SK-N-SH (cell line): ENCODE measurements around the gene CNGA3. TPM values are rescaled to one million over a fixed set of nuclear protein-coding genes. Genes with fewer than 3 reads are reported as not detected.

Source experiments
- CTCF ChIA-PET: fragments of 300-600, 350-600 bp; formaldehyde crosslinking; extraction: SDS; loops from one replicate; lab custom pipeline; 2021; lab: Yijun Ruan, JAX
- POLR2A ChIA-PET: fragments of 350-600 bp; sonication (Branson Sonifier 250); formaldehyde crosslinking; extraction: SDS; loops from one replicate; lab custom pipeline; 2020; ENCODE audit warnings: antibody characterized with exemption, inconsistent platforms; lab: Yijun Ruan, JAX
- DNase-seq: peaks from one replicate; pipeline ENCODE4 v3.0.0; 2012
- H2AFZ ChIP-seq: fragments of 200-600 bp; sonication (generic); 2 replicates; pipeline ENCODE4 v1.8.1; 2016; ENCODE audit warnings: antibody characterized with exemption, mild to moderate bottlenecking, low read depth
- H3F3A ChIP-seq: fragments of 200-600 bp; sonication (generic); replicated peaks from 2 replicates; pipeline ENCODE3; 2016; ENCODE audit warnings: antibody characterized with exemption, mild to moderate bottlenecking; ENCODE audit not compliant: insufficient read depth
- H3K27ac ChIP-seq, 2 experiments: fragments of 200-500 bp in 1 of 2; fragments of 200-600 bp in 1 of 2; sonication (Bioruptor generic) in 1 of 2; sonication (generic), shearing (Covaris generic) in 1 of 2; 2 replicates each; pipeline versions ENCODE4 v1.5.1 to v1.6.1; 2014 to 2016; ENCODE audit warnings: low read depth in 2 of 2, inconsistent platforms in 1 of 2, low read length in 1 of 2, mild to moderate bottlenecking in 1 of 2, mixed read lengths in 1 of 2
- H3K27me3 ChIP-seq: fragments of 200-600 bp; sonication (generic), shearing (Covaris generic); 2 replicates; pipeline ENCODE4 v1.6.1; 2016; ENCODE audit warnings: mixed run types; ENCODE audit not compliant: insufficient read depth
- H3K36me3 ChIP-seq, 2 experiments: fragments of 200-500 bp in 1 of 2; fragments of 200-600 bp in 1 of 2; sonication (Bioruptor generic) in 1 of 2; sonication (generic) in 1 of 2; replicated peaks in 1 of 2; 2 replicates each; pipeline versions ENCODE3 to v1.5.1; 2014 to 2016; ENCODE audit warnings: low read length in 1 of 2, mild to moderate bottlenecking in 1 of 2; ENCODE audit not compliant: insufficient read depth in 2 of 2, control insufficient read depth in 1 of 2
- H3K4me1 ChIP-seq, 2 experiments: fragments of 200-500 bp in 1 of 2; fragments of 200-600 bp in 1 of 2; sonication (Bioruptor generic) in 1 of 2; sonication (generic), shearing (Covaris generic) in 1 of 2; 2 replicates each; pipeline versions ENCODE4 v1.5.1 to v1.6.1; 2014 to 2016; ENCODE audit warnings: low read depth in 1 of 2, low read length in 1 of 2, mixed run types in 1 of 2; ENCODE audit not compliant: insufficient read depth in 2 of 2, control insufficient read depth in 1 of 2
- H3K4me2 ChIP-seq: fragments of 200-600 bp; sonication (generic), shearing (Covaris generic); 2 replicates; pipeline ENCODE4 v1.6.1; 2017; ENCODE audit warnings: mixed run types
- H3K4me3 ChIP-seq, 2 experiments: fragments of 200-500 bp in 1 of 2; fragments of 200-600 bp in 1 of 2; sonication (Bioruptor generic) in 1 of 2; sonication (generic), shearing (Covaris generic) in 1 of 2; 2 replicates each; pipeline versions ENCODE4 v1.5.1 to v1.8.1; 2014 to 2016; ENCODE audit warnings: low read depth in 2 of 2, inconsistent platforms in 1 of 2, low read length in 1 of 2, mild to moderate bottlenecking in 1 of 2, mixed read lengths in 1 of 2, moderate library complexity in 1 of 2
- H3K79me2 ChIP-seq: fragments of 200-600 bp; sonication (generic); 2 replicates; pipeline ENCODE4 v1.8.1; 2017; ENCODE audit warnings: mild to moderate bottlenecking; ENCODE audit not compliant: insufficient read depth
- H3K9ac ChIP-seq: fragments of 200-600 bp; sonication (generic); 2 replicates; pipeline ENCODE4 v1.6.1; 2017; ENCODE audit warnings: mixed run types
- H3K9me2 ChIP-seq: fragments of 200-600 bp; sonication (generic); 2 replicates; pipeline ENCODE4 v1.6.1; 2017; ENCODE audit warnings: mixed run types
- H3K9me3 ChIP-seq: fragments of 200-600 bp; sonication (generic); 2 replicates; pipeline ENCODE4 v1.6.1; 2017; ENCODE audit warnings: mixed run types, mild to moderate bottlenecking, moderate library complexity
- H4K20me1 ChIP-seq: fragments of 200-600 bp; sonication (generic); 2 replicates; pipeline ENCODE4 v1.6.1; 2017; ENCODE audit warnings: mild to moderate bottlenecking, mixed run types; ENCODE audit not compliant: insufficient read depth
- CHD2 ChIP-seq: fragments of 150-350 bp; IDR thresholded peaks from 2 replicates; pipeline ENCODE4 v1.6.1; 2018; ENCODE audit warnings: low read length; ENCODE audit not compliant: partially characterized antibody
- ELF1 ChIP-seq: IDR thresholded peaks from 2 replicates; pipeline ENCODE4 v1.4.0; 2012
- EZH2phosphoT487 ChIP-seq: fragments of 200-600 bp; sonication (generic); IDR thresholded peaks from 2 replicates; pipeline ENCODE4 v1.6.1; 2017; ENCODE audit warnings: low read depth, mixed run types, mild to moderate bottlenecking, antibody characterized with exemption, moderate library complexity, borderline replicate concordance
- FOXJ3 ChIP-seq: sonication (generic); formaldehyde crosslinking; IDR thresholded peaks from 2 replicates; pipeline ENCODE4 v1.5.1; 2020; ENCODE audit warnings: mild to moderate bottlenecking, missing genetic modification reagents
- FOXM1 ChIP-seq: IDR thresholded peaks from 2 replicates; pipeline ENCODE4 v1.4.0; 2012; ENCODE audit warnings: low read depth, mild to moderate bottlenecking
- GABPA ChIP-seq: IDR thresholded peaks from 2 replicates; pipeline ENCODE4 v1.4.0; 2012; ENCODE audit warnings: low read depth, mild to moderate bottlenecking
- NRF1 ChIP-seq: IDR thresholded peaks from 2 replicates; pipeline ENCODE4 v1.6.1; 2012; ENCODE audit warnings: low read depth, mild to moderate bottlenecking, low read length
- POLR2AphosphoS5 ChIP-seq: IDR thresholded peaks from 2 replicates; pipeline ENCODE4 v1.6.1; 2012; ENCODE audit warnings: low read depth, low read length
- SIN3A ChIP-seq: IDR thresholded peaks from 2 replicates; pipeline ENCODE4 v1.6.1; 2012; ENCODE audit warnings: low read depth, mild to moderate bottlenecking, low read length, moderate library complexity, borderline replicate concordance
- SMC3 ChIP-seq: IDR thresholded peaks from 2 replicates; pipeline ENCODE4 v1.6.1; 2012; ENCODE audit warnings: low read depth, low read length, improper control_type of control experiment
- TCF12 ChIP-seq: IDR thresholded peaks from 2 replicates; pipeline ENCODE4 v1.4.0; 2012
- YY1 ChIP-seq: IDR thresholded peaks from 2 replicates; pipeline ENCODE4 v1.4.0; 2012; ENCODE audit warnings: low read depth, mild to moderate bottlenecking
- polyA plus RNA-seq, 3 experiments: library from polyadenylated mRNA; depleted of rRNA; stranded (reverse); fragments of >200 nt; gene quantifications; 2 replicates each; pipeline ENCODE4 v1.2.3, GENCODE V29; 2012
- TF ChIP-seq, protein P1 (sequence below): IDR thresholded peaks from 2 replicates; pipeline ENCODE4 v1.4.0; 2012; ENCODE audit warnings: low read depth, borderline replicate concordance
- TF ChIP-seq, protein P2 (sequence below): fragments of 200-600 bp; sonication (generic); IDR thresholded peaks from 2 replicates; pipeline ENCODE4 v1.6.1; 2017; ENCODE audit warnings: antibody characterized with exemption, mild to moderate bottlenecking, moderate library complexity
- TF ChIP-seq, protein P3 (sequence below): fragments of 150-350 bp; IDR thresholded peaks from 2 replicates; pipeline ENCODE4 v1.6.1; 2017; ENCODE audit warnings: antibody characterized with exemption, low read length, low read depth, borderline replicate concordance
- TF ChIP-seq, protein P4 (sequence below): IDR thresholded peaks from 2 replicates; pipeline ENCODE4 v1.4.0; 2012; ENCODE audit warnings: low read depth
- TF ChIP-seq, protein P5 (sequence below): IDR thresholded peaks from 2 replicates; pipeline ENCODE4 v1.4.0; 2012; ENCODE audit warnings: low read depth, borderline replicate concordance

CNGA3 gene
- polyA plus RNA-seq, 1 of the 3 experiments (the other 2 are of a cell fraction): not detected

DNA sequence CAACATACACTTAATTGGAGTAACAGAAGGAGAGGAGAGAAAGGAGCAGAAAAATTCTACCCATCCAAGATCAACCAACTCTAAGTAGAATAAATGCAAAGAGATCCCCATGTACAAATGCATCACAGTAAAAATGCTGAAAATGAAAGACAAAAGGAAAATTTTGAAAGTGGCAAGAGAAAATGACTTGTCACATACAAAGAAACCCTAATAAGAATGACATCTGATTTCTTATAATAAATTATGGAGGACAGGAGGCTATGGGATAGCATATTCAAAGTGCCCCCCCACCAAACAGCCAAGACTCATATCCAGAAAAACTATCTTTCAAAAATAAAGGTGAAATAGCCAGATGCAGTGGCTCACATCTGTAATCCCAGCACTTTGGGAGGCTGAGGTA lies 76.2 kb downstream of the CNGA3 start:
- Histone ChIP-seq H3K9me3 (no peaks in the 10 kb centered on the region; the same call in 1 of the 2 replicates), H3K4me3 (no peak overlapping the region), H3K79me2 (no peaks in the 10 kb centered on the region), H3K4me2 (no peak overlapping the region), H2AFZ (no peak overlapping the region), H3K27ac (no peak overlapping the region), H3K36me3 (no peaks in the 10 kb centered on the region), H3K4me1 (no peaks in the 10 kb centered on the region), H3F3A (no peaks in the 10 kb centered on the region), H4K20me1 (no peaks in the 10 kb centered on the region), H3K9me2 (no peaks in the 10 kb centered on the region), H3K27me3 (no peaks in the 10 kb centered on the region), H3K9ac (no peak overlapping the region)
- no peak for DNase-seq
- POLR2A ChIA-PET: no interaction called here
- CTCF ChIA-PET: no interaction called here
- no peak for TF ChIP-seq FOXJ3
- TF ChIP-seq FOXM1: no peak
- TF ChIP-seq, protein P1, sequence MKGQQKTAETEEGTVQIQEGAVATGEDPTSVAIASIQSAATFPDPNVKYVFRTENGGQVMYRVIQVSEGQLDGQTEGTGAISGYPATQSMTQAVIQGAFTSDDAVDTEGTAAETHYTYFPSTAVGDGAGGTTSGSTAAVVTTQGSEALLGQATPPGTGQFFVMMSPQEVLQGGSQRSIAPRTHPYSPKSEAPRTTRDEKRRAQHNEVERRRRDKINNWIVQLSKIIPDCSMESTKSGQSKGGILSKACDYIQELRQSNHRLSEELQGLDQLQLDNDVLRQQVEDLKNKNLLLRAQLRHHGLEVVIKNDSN: no peak
- no peak for TF ChIP-seq GABPA
- no peak for TF ChIP-seq SIN3A
- TF ChIP-seq YY1: no peak
- TF ChIP-seq, protein P2, sequence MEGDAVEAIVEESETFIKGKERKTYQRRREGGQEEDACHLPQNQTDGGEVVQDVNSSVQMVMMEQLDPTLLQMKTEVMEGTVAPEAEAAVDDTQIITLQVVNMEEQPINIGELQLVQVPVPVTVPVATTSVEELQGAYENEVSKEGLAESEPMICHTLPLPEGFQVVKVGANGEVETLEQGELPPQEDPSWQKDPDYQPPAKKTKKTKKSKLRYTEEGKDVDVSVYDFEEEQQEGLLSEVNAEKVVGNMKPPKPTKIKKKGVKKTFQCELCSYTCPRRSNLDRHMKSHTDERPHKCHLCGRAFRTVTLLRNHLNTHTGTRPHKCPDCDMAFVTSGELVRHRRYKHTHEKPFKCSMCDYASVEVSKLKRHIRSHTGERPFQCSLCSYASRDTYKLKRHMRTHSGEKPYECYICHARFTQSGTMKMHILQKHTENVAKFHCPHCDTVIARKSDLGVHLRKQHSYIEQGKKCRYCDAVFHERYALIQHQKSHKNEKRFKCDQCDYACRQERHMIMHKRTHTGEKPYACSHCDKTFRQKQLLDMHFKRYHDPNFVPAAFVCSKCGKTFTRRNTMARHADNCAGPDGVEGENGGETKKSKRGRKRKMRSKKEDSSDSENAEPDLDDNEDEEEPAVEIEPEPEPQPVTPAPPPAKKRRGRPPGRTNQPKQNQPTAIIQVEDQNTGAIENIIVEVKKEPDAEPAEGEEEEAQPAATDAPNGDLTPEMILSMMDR: no peak
- TF ChIP-seq NRF1: no peak
- TF ChIP-seq SMC3: no peak
- TF ChIP-seq, protein P3, sequence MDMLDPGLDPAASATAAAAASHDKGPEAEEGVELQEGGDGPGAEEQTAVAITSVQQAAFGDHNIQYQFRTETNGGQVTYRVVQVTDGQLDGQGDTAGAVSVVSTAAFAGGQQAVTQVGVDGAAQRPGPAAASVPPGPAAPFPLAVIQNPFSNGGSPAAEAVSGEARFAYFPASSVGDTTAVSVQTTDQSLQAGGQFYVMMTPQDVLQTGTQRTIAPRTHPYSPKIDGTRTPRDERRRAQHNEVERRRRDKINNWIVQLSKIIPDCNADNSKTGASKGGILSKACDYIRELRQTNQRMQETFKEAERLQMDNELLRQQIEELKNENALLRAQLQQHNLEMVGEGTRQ: no peak
- TF ChIP-seq POLR2AphosphoS5: no peak
- TF ChIP-seq ELF1: no peak
- TF ChIP-seq EZH2phosphoT487: no peak
- TF ChIP-seq, protein P4, sequence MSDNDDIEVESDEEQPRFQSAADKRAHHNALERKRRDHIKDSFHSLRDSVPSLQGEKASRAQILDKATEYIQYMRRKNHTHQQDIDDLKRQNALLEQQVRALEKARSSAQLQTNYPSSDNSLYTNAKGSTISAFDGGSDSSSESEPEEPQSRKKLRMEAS: no peak
- TF ChIP-seq, protein P5, sequence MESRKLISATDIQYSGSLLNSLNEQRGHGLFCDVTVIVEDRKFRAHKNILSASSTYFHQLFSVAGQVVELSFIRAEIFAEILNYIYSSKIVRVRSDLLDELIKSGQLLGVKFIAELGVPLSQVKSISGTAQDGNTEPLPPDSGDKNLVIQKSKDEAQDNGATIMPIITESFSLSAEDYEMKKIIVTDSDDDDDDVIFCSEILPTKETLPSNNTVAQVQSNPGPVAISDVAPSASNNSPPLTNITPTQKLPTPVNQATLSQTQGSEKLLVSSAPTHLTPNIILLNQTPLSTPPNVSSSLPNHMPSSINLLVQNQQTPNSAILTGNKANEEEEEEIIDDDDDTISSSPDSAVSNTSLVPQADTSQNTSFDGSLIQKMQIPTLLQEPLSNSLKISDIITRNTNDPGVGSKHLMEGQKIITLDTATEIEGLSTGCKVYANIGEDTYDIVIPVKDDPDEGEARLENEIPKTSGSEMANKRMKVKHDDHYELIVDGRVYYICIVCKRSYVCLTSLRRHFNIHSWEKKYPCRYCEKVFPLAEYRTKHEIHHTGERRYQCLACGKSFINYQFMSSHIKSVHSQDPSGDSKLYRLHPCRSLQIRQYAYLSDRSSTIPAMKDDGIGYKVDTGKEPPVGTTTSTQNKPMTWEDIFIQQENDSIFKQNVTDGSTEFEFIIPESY: no peak
- no peak for TF ChIP-seq TCF12
- no peak for TF ChIP-seq CHD2
